Activated naive CD8-positive, alpha-beta T cell treated with anti-CD3 and anti-CD28 coated beads for 36 hours (primary cell): ENCODE measurements around the gene KDM2A. TPM values are rescaled to one million over a fixed set of nuclear protein-coding genes. Genes with fewer than 3 reads are reported as not detected.

Experiments
- DNase-seq: peaks from one replicate; pipeline ENCODE4 v3.0.0; 2021
- H3K27ac Mint-ChIP-seq: one replicate; pipeline ENCODE4 v1.8.0; 2022; ENCODE audit warnings: mild to moderate bottlenecking, moderate library complexity, mixed read lengths
- H3K27me3 Mint-ChIP-seq: one replicate; pipeline ENCODE4 v1.8.0; 2022; ENCODE audit warnings: mild to moderate bottlenecking, mixed read lengths
- H3K36me3 Mint-ChIP-seq: one replicate; pipeline ENCODE4 v1.8.0; 2021; ENCODE audit warnings: mild to moderate bottlenecking, mixed read lengths
- H3K4me1 Mint-ChIP-seq: one replicate; pipeline ENCODE4 v1.8.0; 2021; ENCODE audit warnings: mixed read lengths
- H3K4me3 Mint-ChIP-seq: one replicate; pipeline ENCODE4 v1.8.0; 2022; ENCODE audit warnings: mild to moderate bottlenecking, moderate library complexity, mixed read lengths
- H3K9me3 Mint-ChIP-seq: one replicate; pipeline ENCODE4 v1.8.0; 2022; ENCODE audit warnings: mixed read lengths
- total RNA-seq, 2 experiments: library from RNA; stranded (reverse); gene quantifications; one replicate each; pipeline ENCODE4 v1.2.3, GENCODE V29; 2021

Gene KDM2A
- total RNA-seq, 2 experiments from 2014 or later: 77.4 to 80.9 TPM

- Mint-ChIP-seq H3K4me3 (no peak overlapping the region), H3K4me1 (peaks cover 26% of the 10 kb centered on the region), H3K9me3 (no peaks in the 10 kb centered on the region), H3K36me3 (peaks cover 22% of the 10 kb centered on the region), H3K27me3 (no peaks in the 10 kb centered on the region), H3K27ac (peak overlapping the region; percentile 51)
- no peak for DNase-seq
Observed at GRCh38 chr11:67281552-67282150, 162.6 kb downstream of the KDM2A start.

GRCh38 chr11:67282155-67282875 lies 163.3 kb downstream of the KDM2A start:
- no peak overlapping the region for H3K4me3 Mint-ChIP-seq
- no peak for DNase-seq
- peak overlapping the region; percentile 62 for H3K27ac Mint-ChIP-seq
- no peaks in the 10 kb centered on the region for H3K27me3 Mint-ChIP-seq
- H3K9me3 Mint-ChIP-seq: no peaks in the 10 kb centered on the region
- H3K4me1 Mint-ChIP-seq: peaks cover 28% of the 10 kb centered on the region
- H3K36me3 Mint-ChIP-seq: peaks cover 25% of the 10 kb centered on the region

- peaks cover 31% of the 10 kb centered on the region for H3K4me1 Mint-ChIP-seq
- H3K9me3 Mint-ChIP-seq: no peaks in the 10 kb centered on the region
- no peak for DNase-seq
- no peak overlapping the region for H3K4me3 Mint-ChIP-seq
- no peaks in the 10 kb centered on the region for H3K27me3 Mint-ChIP-seq
- peaks cover 27% of the 10 kb centered on the region for H3K36me3 Mint-ChIP-seq
- H3K27ac Mint-ChIP-seq: peak overlapping the region; percentile 62
Observed at GRCh38 chr11:67282876-67283371, 163.9 kb downstream of the KDM2A start.

GRCh38 chr11:67283481-67283963 lies 164.5 kb downstream of the KDM2A start:
- Mint-ChIP-seq H3K36me3 (peaks cover 27% of the 10 kb centered on the region), H3K4me1 (peaks cover 34% of the 10 kb centered on the region), H3K27ac (peak overlapping the region; percentile 45)

GRCh38 chr11:67284811-67285540 lies 165.9 kb downstream of the KDM2A start:
- Mint-ChIP-seq H3K36me3 (peaks cover 24% of the 10 kb centered on the region), H3K4me3 (no peak overlapping the region)

More at GRCh38 chr11:67283481-67283963, 164.5 kb downstream of the KDM2A start:
- H3K4me3 Mint-ChIP-seq: no peak overlapping the region
- peak; percentile 1 for DNase-seq
- no peaks in the 10 kb centered on the region for H3K27me3 Mint-ChIP-seq
- H3K9me3 Mint-ChIP-seq: no peaks in the 10 kb centered on the region

GRCh38 chr11:67285541-67286498 lies 166.8 kb downstream of the KDM2A start:
- Mint-ChIP-seq H3K4me3 (no peak overlapping the region), H3K4me1 (peaks cover 25% of the 10 kb centered on the region), H3K9me3 (no peaks in the 10 kb centered on the region), H3K27me3 (no peaks in the 10 kb centered on the region), H3K36me3 (peaks cover 26% of the 10 kb centered on the region), H3K27ac (peak overlapping the region; percentile 97)
- peak; percentile 30 for DNase-seq

More at GRCh38 chr11:67284811-67285540, 165.9 kb downstream of the KDM2A start:
- peak; percentile 7 for DNase-seq
- H3K27ac Mint-ChIP-seq: no peak overlapping the region
- no peaks in the 10 kb centered on the region for H3K9me3 Mint-ChIP-seq
- peaks cover 25% of the 10 kb centered on the region for H3K4me1 Mint-ChIP-seq
- no peaks in the 10 kb centered on the region for H3K27me3 Mint-ChIP-seq

GRCh38 chr11:67286621-67287333 lies 167.7 kb downstream of the KDM2A start:
- peak overlapping the region; percentile 75 for H3K4me3 Mint-ChIP-seq
- peak; percentile 13 for DNase-seq
- H3K36me3 Mint-ChIP-seq: peaks cover 29% of the 10 kb centered on the region
- no peaks in the 10 kb centered on the region for H3K27me3 Mint-ChIP-seq
- H3K4me1 Mint-ChIP-seq: peaks cover 27% of the 10 kb centered on the region
- H3K27ac Mint-ChIP-seq: peak overlapping the region; percentile 97
- H3K9me3 Mint-ChIP-seq: no peaks in the 10 kb centered on the region

- Mint-ChIP-seq H3K9me3 (no peaks in the 10 kb centered on the region), H3K4me3 (peak overlapping the region; percentile 75), H3K27ac (peak overlapping the region; percentile 97), H3K27me3 (no peaks in the 10 kb centered on the region), H3K4me1 (peaks cover 33% of the 10 kb centered on the region), H3K36me3 (peaks cover 29% of the 10 kb centered on the region)
- DNase-seq: peak; percentile 31
Observed at GRCh38 chr11:67287355-67288197, 168.5 kb downstream of the KDM2A start.

- DNase-seq: no peak
- Mint-ChIP-seq H3K27me3 (no peaks in the 10 kb centered on the region), H3K27ac (peak overlapping the region; percentile 97), H3K4me1 (peaks cover 38% of the 10 kb centered on the region), H3K4me3 (peak overlapping the region; percentile 75), H3K9me3 (no peaks in the 10 kb centered on the region), H3K36me3 (peaks cover 35% of the 10 kb centered on the region)
Observed at GRCh38 chr11:67288198-67288451, 169.1 kb downstream of the KDM2A start.

GRCh38 chr11:67288452-67289225 lies 169.6 kb downstream of the KDM2A start:
- H3K27me3 Mint-ChIP-seq: no peaks in the 10 kb centered on the region
- H3K36me3 Mint-ChIP-seq: peaks cover 36% of the 10 kb centered on the region
- DNase-seq: peak; percentile 94
- H3K9me3 Mint-ChIP-seq: no peaks in the 10 kb centered on the region
- H3K4me3 Mint-ChIP-seq: peak overlapping the region; percentile 75
- peak overlapping the region; percentile 97 for H3K27ac Mint-ChIP-seq
- H3K4me1 Mint-ChIP-seq: peaks cover 40% of the 10 kb centered on the region

GRCh38 chr11:67289226-67289650 lies 170.2 kb downstream of the KDM2A start, which contains the start of gene ANKRD13D:
Gene ANKRD13D (plus strand): TSS chr11:67289303. CDS start chr11:67289461, 158 bp downstream.
- Mint-ChIP-seq H3K4me3 (peak within 1 kb of the TSS; percentile 95), H3K4me1 (peaks cover 44% of the 10 kb centered on the region), H3K9me3 (no peaks in the 10 kb centered on the region), H3K27me3 (no peaks in the 10 kb centered on the region), H3K27ac (peak within 1 kb of the TSS; percentile 97), H3K36me3 (peaks cover 42% of the 10 kb centered on the region)
- no peak for DNase-seq

GRCh38 chr11:67289651-67290479 lies 170.8 kb downstream of the KDM2A start:
- H3K27ac Mint-ChIP-seq: peak overlapping the region; percentile 91
- no peaks in the 10 kb centered on the region for H3K27me3 Mint-ChIP-seq
- peaks cover 44% of the 10 kb centered on the region for H3K4me1 Mint-ChIP-seq
- H3K9me3 Mint-ChIP-seq: no peaks in the 10 kb centered on the region
- H3K36me3 Mint-ChIP-seq: peaks cover 47% of the 10 kb centered on the region
- no peak for DNase-seq
- peak overlapping the region; percentile 95 for H3K4me3 Mint-ChIP-seq
